ENCODE results near the gene B3GNT3. TPM values are rescaled to one million over a fixed set of nuclear protein-coding genes. Genes with fewer than 3 reads are reported as not detected.
"Not testable (repeated sequence)": the region's sequence is repeated elsewhere in the genome, so short reads cannot be mapped to it uniquely, and the experiment has no call there.

The B3GNT3 gene
- polyA plus RNA-seq, 3 donors = 0.55 to 3.1 (median 0.67) TPM

DNA sequence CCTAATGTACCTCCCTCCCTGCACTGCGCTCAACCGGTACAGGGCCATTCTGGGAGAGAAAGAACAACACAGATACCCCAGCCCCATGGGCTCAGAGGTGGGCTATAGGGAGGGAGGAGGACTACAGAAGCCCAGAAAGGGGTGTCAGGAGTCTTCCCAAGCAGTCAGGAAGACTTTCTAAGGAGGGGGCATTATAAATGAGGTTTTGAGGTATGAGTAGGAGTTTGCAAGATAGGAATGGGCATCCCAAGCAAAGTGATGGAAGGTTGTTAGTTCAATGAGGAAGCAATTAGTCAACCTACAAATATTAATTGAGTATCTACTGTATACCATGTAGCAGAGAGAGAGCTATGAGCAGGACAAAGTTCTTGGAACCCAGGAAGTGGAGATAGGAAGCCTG lies 6.3 kb upstream of the B3GNT3 start:
- no peak overlapping the region for H3K27ac ChIP-seq (ENCODE audit: low read depth, low read length)
- WGBS, 3 donors = 86 to 91% (median 86%) methylated on average over 2 of the region's 2 CpGs

DNA sequence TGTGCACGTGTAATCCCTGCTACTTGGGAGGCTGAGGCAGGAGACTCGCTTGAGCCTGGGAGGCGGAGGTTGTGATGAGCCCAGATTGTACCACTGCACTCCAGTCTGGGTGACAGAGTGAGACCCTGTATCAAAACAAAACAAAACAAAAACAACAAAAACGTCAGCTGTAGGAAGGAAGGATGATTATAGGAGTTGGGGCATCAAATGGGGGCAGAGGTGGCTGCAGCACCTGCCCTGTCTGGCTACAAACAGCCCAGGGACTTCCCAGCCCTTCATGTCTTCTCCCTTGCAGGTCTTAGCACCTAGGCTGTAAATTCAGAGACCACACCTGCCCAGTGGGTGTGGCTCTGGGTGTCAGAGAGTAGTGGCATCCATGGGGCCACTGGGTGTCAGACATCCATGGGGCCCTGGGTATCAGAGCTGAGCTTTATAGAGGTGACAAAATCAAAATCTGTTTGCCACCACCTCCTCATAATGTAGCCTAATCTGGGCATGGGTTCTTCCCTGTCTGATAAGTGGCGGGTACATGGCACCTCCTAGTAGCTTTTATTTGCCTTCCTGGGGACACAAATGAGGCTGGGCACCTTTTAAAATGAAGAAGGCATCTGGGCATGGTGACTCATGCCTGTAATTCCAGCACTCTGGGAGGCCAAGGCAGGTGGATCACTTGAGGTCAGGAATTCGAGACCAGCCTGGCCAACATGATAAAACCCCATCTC lies 4.7 kb upstream of the B3GNT3 start:
- H3K27ac ChIP-seq (ENCODE audit: low read depth, low read length) = no peak overlapping the region
- WGBS, 3 donors = 60 to 82% (median 78%) methylated on average over 6 of the region's 6 CpGs

DNA sequence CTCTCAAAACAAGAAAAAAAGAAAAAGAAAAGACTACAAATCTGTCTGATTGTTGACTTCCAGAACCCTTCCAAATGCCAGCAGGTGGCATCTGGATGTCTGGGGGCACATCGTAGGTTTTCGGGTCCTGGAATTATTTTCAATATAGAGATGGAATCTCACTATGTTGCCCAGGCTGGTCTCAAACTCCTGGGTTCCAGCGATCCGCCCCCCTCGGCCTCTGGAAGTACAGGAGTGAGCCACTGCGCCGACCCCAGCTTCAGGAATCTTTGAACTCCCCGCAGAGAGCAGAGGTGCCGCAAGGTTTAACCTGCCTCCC lies 567 bp upstream of the B3GNT3 start:
- no peak overlapping the region for H3K27ac ChIP-seq (ENCODE audit: low read depth, low read length)
- 41 to 56% (median 45%) methylated on average over 9 of the region's 9 CpGs for WGBS, 3 donors

DNA sequence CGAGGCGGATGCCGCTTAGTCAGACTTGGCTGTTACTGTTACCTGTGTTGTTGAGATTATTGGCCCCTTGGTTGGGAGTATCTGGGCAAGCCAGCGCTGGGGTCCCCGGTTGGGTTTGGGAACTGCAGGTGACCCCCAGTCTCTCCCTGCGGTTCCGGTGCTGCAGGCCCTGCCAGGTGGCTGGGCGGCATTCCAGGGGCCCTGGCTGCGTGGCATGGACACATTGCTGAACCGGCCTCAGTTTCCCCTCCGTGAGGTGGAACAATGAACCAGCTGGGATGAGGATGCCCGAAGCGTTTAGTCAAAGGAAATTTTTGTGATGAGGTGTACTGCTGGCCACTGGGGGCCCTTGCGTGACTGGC lies 538 bp downstream of the B3GNT3 start:
- H3K27ac ChIP-seq (ENCODE audit: low read depth, low read length) = no peak overlapping the region
- WGBS, 3 donors = 26 to 36% (median 33%) methylated on average over 14 of the region's 14 CpGs

DNA sequence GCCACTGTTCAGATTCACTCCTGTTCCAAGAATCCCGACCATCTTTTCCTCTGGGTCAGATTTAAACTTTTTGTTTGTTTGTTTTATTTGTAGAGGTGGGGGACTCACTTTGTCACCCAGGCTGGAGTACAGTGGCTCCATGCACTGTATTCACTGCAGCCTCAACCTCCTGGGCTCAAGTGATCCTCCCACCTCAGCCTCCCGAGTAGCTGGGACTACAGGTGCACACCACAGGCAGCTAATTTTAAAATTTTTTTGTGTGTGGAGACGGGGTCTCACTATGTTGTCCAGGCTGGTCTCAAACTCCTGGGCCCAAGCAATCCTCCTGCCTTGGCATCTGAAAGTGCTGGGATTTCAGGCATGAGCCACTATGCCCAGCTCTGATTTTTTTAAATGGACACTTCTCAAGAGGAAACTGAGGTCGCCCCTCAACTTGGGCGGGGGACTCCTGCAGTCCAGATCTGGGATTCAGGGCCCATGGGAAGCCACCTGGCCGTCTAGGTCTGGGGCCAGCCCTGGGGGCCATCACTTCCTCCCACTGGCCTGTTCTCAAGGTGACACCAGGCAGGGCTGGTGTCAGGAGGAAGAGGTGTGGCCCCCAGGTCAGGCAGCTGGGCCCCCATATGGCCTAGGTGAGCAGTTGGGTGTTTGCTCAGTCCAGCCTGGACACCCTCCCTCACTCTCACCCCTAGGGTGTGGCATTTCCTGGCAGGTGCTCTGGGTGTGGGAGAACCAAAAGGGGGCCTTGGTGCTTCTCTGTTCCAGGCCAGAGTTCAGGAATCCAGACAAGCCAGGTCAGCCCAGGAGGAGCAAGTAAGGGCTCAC lies 1.3 kb downstream of the B3GNT3 start:
- H3K27ac ChIP-seq (ENCODE audit: low read depth, low read length) = no peak overlapping the region
- 59 to 73% (median 67%) methylated on average over 6 of the region's 6 CpGs for WGBS, 3 donors

DNA sequence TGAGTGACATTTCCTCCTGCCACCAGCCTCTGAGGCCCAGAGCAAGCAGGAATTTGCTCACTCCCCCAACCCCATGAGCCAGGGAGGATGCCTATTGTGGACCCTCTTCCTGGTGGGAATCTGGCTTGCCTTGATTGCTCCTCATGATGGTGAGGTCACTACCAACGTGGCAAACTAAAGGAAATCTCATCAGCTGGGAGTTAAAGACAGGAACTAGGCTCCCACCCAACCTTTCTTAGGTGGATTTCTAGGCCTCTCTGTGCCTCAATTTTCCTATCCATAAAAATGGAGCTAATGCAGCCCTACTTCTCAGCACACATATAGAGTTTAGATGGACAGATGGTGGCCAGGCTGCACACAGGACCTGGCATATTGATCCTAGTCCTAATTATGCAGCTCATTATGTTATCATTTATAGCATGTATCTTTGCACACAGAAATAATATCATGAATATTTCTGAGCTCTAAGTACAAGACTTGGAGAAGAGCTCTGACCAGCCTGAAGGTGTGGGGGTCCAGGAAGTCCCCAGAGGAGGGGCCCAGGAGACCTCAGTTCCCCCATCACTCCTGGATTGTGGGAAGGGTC lies 2.0 kb downstream of the B3GNT3 start:
- no peak overlapping the region for H3K27ac ChIP-seq (ENCODE audit: low read depth, low read length)
- WGBS, 3 donors = 33 to 61% (median 55%) methylated on average over 1 of the region's 1 CpG

DNA sequence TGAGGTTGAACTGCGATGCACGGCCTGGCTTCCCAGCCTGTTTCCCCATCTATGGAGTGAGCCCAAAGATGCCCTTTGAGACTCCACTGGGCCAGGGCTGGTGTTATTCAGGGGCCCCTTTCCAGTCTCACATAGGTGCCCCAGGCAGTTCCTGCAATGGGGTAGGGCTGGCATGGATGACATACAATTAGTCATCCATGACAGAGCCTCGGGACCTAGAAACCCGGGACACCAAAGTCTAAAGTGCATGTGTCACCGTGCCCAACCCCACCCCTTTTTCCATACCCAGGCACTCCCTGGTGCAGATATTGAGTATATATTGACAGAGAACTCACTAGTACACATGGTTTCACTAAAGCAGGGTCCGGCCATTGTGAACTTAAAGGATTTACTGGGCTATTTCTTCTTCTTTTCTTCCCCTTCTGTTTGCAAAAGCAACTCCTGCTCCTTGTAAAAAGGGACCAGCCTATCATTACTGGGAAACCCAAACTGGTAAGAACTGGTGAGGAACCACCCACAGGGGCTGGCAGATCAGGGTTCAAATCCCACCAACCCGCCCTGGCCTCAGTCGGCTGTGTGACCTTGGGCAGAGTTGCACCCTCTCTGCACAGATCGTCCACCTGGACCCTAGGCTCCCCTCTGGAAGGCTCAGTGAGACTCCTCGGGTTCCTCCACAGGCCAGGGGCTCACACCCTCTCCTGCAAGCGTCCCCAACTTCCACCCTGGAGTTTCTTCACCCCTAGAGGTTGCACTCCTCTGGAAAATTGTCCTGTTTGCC lies 2.7 kb downstream of the B3GNT3 start:
- H3K27ac ChIP-seq (ENCODE audit: low read depth, low read length) = no peak overlapping the region
- WGBS, 3 donors = 43 to 71% (median 66%) methylated on average over 11 of the region's 11 CpGs

DNA sequence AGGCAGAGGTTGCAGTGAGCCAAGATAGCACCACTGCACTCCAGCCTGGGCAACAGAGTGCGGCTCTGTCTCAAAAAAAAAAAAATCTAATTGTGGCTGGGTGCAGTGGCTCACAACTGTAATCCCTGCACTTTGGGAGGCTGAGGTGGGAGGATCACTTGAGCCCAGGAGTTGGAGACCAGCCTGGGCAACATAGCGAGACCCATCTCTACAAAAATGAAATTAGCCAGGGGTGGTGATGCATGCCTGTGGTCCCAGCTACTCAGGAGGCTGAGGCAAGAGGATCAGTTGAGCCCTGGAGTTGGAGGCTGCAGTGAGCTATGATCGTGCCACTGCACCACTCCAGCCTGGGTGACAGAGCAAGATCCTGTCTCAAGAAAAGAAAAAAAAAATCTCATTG lies 3.7 kb downstream of the B3GNT3 start:
- 83 to 94% (median 85%) methylated on average over 3 of the region's 3 CpGs for WGBS, 3 donors
- not testable (repeated sequence) for H3K27ac ChIP-seq (ENCODE audit: low read depth, low read length)

DNA sequence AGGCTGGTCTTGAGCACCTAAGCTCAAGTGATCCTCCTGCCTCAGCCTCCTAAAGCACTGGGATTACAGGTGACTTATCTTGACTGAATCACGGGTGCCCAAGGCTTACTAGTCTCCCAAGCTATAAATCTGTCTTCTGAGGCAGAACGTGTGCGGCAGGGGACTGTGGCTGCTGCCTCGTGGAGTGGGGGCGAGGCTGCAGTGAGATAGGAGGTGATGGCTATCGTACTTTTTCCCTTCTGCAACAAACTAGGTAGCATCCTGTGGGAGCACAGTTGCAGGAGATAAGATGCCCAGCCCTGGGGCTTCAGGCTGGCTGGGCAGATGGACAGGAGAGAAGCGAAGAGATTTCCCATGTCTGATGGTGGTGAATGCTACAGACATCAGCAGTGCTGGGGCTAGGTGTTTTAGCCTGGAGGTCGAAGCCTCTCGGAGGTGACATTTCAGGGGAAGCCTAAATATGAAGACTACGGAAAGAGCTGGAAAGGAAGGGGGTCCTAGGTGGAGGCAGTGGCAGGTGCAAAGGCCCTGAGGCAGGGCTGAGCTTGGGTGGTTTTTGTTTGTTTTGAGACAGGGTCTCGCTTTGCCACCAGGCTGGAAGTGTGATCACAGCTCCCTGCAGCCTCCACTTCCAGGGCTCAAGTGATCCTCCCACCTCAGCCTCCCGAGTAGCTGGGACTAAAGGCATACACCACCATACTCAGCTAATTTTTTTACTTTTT lies 7.4 kb downstream of the B3GNT3 start:
- WGBS, 3 donors = 57 to 65% (median 65%) methylated on average over 12 of the region's 12 CpGs
- H3K27ac ChIP-seq (ENCODE audit: low read depth, low read length) = no peak overlapping the region

DNA sequence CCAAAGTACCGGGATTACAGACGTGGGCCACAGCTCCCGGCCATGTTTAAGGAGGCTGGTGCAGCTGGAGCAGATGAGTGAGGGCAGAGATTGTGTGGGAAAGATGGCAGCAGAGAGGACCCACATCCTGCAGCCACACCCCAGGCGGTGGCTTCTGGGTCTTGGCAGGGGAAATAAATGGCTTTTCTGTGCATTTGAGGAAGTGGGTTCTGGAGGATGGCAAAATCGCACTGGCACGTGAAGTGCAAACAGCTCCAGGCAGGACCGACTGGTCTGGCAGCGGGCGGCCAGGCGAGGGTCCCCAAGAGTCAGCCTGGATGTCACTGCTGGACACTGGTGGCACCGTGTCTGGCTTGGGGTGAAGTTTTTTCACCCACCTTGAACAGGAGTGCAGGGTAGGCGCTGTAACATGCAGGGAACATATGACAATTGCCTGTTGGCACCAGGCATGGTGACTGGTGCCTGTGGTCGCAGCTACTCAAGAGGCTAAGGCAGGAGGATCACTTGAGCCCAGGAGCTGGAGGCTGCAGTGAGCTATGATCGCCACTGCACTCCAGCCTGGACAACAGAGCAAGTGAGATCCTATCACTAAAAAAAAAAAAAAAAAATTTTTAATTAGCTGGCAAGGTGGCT lies 8.4 kb downstream of the B3GNT3 start:
- H3K27ac ChIP-seq (ENCODE audit: low read depth, low read length) = no peak overlapping the region
- 41 to 59% (median 45%) methylated on average over 14 of the region's 14 CpGs for WGBS, 3 donors

DNA sequence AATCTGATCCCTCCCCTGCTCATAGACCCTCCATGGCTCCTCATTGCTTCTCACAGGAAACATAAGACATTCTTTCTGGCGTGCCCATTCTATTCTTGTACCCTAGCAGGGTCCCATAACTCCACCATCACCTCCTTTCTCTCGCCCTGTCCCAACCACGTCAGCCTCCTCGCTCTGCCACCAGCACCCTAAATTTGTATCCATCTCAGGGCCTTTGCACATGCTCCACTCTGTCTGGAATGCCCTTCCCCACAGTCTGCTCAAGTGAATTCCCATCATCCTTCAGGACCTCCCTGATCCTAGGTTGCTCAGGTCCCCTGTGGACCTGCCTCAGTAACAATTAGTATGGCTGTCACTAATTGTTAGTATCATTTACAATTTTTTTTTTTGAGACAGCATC lies 10.5 kb downstream of the B3GNT3 start:
- no peak overlapping the region for H3K27ac ChIP-seq (ENCODE audit: low read depth, low read length)
- WGBS, 3 donors = 88 to 89% (median 88%) methylated on average over 4 of the region's 4 CpGs

DNA sequence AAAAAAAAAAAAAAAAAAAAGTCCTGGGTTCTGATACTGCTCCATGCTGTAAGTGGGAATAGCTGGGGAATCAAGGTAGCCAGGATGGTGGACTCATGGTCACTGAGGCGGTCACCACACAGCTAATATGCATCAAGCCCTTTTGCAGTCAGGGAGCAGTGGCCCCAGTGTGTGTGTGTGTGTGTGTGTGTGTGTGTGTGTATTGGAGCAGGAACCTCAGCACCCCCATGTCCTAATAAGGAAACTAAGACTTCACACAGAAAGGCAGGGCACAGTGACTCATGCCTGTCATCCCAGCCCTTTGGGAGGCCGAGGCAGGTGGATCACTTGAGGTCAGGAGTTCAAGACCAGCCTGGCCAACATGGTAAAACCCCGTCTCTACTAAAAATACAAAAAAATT lies 12.0 kb downstream of the B3GNT3 start:
- WGBS, 3 donors = 67 to 68% (median 67%) methylated on average over 3 of the region's 3 CpGs
- H3K27ac ChIP-seq (ENCODE audit: low read depth, low read length) = no peak overlapping the region

DNA sequence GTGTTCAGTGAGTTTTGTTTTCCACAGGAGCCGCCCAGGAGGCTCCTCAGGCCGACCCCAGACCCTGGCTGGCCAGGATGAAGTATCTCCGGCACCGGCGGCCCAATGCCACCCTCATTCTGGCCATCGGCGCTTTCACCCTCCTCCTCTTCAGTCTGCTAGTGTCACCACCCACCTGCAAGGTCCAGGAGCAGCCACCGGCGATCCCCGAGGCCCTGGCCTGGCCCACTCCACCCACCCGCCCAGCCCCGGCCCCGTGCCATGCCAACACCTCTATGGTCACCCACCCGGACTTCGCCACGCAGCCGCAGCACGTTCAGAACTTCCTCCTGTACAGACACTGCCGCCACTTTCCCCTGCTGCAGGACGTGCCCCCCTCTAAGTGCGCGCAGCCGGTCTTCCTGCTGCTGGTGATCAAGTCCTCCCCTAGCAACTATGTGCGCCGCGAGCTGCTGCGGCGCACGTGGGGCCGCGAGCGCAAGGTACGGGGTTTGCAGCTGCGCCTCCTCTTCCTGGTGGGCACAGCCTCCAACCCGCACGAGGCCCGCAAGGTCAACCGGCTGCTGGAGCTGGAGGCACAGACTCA lies 12.9 kb downstream of the B3GNT3 start:
- H3K27ac ChIP-seq (ENCODE audit: low read depth, low read length) = no peak overlapping the region
- 53 to 65% (median 60%) methylated on average over 38 of the region's 38 CpGs for WGBS, 3 donors

DNA sequence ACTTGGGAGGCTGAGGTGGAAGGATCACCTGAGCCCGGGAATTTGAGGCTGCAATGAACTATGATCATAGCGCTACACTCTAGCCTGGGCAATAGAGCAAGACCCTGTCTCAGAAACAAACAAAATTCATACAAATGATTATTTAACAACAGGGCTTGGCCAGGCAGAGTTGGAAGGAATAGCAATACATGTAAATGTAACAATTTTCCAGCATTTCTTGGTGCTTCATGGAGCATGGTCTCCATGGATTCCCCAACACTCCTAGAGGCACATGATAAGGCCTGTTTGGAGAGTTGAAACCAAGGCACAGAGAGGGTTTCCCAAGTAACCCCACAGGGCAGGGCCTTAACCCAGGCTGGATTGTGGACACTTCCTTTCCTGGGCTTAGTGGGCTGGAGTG lies 16.2 kb downstream of the B3GNT3 start:
- 95 to 97% (median 96%) methylated on average over 2 of the region's 2 CpGs for WGBS, 3 donors
- H3K27ac ChIP-seq (ENCODE audit: low read depth, low read length) = no peak overlapping the region

DNA sequence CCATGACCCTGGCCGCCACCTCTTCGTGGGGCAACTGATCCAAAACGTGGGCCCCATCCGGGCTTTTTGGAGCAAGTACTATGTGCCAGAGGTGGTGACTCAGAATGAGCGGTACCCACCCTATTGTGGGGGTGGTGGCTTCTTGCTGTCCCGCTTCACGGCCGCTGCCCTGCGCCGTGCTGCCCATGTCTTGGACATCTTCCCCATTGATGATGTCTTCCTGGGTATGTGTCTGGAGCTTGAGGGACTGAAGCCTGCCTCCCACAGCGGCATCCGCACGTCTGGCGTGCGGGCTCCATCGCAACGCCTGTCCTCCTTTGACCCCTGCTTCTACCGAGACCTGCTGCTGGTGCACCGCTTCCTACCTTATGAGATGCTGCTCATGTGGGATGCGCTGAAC lies 16.7 kb downstream of the B3GNT3 start:
- WGBS, 3 donors = 88 to 90% (median 89%) methylated on average over 20 of the region's 20 CpGs
- H3K27ac ChIP-seq (ENCODE audit: low read depth, low read length) = no peak overlapping the region

DNA sequence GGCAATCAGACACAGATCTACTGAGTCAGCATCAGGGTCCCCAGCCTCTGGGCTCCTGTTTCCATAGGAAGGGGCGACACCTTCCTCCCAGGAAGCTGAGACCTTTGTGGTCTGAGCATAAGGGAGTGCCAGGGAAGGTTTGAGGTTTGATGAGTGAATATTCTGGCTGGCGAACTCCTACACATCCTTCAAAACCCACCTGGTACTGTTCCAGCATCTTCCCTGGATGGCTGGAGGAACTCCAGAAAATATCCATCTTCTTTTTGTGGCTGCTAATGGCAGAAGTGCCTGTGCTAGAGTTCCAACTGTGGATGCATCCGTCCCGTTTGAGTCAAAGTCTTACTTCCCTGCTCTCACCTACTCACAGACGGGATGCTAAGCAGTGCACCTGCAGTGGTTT lies 17.2 kb downstream of the B3GNT3 start:
- WGBS, 3 donors = 55 to 83% (median 80%) methylated on average over 5 of the region's 5 CpGs
- H3K27ac ChIP-seq (ENCODE audit: low read depth, low read length) = no peak overlapping the region

DNA sequence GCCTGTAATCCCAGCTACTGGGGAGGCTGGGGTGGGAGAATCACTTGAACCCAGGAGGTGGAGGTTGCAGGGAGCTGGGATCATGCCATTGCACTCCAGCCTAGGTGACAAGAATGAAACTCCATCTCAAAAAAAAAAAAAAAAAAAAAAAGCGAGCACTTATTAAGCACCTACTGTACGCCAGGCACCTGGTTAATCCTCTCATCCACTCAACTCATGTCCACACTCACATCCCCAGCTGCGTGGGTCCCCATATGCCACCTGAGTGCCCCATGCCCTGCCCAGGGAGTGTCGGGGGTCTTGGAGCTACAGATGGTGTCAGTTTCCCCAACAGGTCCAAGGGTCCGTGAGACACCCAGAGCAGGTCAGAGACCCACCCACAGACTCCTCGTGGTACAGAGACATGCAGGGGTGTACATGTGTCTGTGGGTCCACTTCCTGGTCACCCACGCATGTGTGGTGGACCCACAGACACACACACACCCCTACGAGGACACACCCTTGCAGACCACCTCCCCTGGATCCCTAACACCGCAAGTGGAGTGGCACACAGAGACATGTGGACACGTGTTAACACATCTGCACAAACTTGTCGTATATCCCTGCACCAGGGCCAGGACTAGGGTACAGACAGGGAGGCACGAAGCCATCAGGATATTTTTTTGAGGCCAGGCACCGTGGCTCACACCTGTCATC lies 22.9 kb downstream of the B3GNT3 start:
- 75 to 85% (median 77%) methylated on average over 12 to 13 of the region's 13 CpGs for WGBS, 3 donors
- no peak overlapping the region for H3K27ac ChIP-seq (ENCODE audit: low read depth, low read length)
